Measurements from ENCODE around the gene OR1B1.
"Not testable (repeated sequence)": the region's sequence is repeated elsewhere in the genome, so short reads cannot be mapped to it uniquely, and the experiment has no call there.

Gene OR1B1

GRCh38 chr9:122657527-122657926 lies at the start of gene OR1B1:
OR1B1 (minus strand) TSS chr9:122657627.
- Histone ChIP-seq H3K36me3 (ENCODE audit: insufficient read depth, low read length) (no peaks in the 10 kb centered on the region), H3K9me3 (ENCODE audit: control insufficient read depth, insufficient read depth, low read length) (no peaks in the 10 kb centered on the region), H3K4me1 (ENCODE audit: insufficient read depth, low read length) (no peaks in the 10 kb centered on the region), H3K9ac (ENCODE audit: low read depth, low read length) (no peak within 1 kb of the TSS)

GRCh38 chr9:122695696-122696095 lies 38.3 kb upstream of the OR1B1 start:
- no peaks in the 10 kb centered on the region for H3K4me1 ChIP-seq (ENCODE audit: insufficient read depth, low read length)
- H3K9ac ChIP-seq (ENCODE audit: low read depth, low read length) = no peak overlapping the region
- no peaks in the 10 kb centered on the region for H3K36me3 ChIP-seq (ENCODE audit: insufficient read depth, low read length)
- no peaks in the 10 kb centered on the region for H3K9me3 ChIP-seq (ENCODE audit: control insufficient read depth, insufficient read depth, low read length)

- Histone ChIP-seq H3K36me3 (ENCODE audit: insufficient read depth, low read length) (no peaks in the 10 kb centered on the region), H3K9me3 (ENCODE audit: control insufficient read depth, insufficient read depth, low read length) (no peaks in the 10 kb centered on the region; the same call in 1 of the 2 replicates), H3K9ac (ENCODE audit: low read depth, low read length) (no peak overlapping the region), H3K4me1 (ENCODE audit: insufficient read depth, low read length) (no peaks in the 10 kb centered on the region)
Measured at GRCh38 chr9:122684851-122685250, 27.4 kb upstream of the OR1B1 start.

- Histone ChIP-seq H3K9me3 (ENCODE audit: control insufficient read depth, insufficient read depth, low read length) (no peaks in the 10 kb centered on the region), H3K9ac (ENCODE audit: low read depth, low read length) (no peak overlapping the region), H3K4me1 (ENCODE audit: insufficient read depth, low read length) (no peaks in the 10 kb centered on the region), H3K36me3 (ENCODE audit: insufficient read depth, low read length) (no peaks in the 10 kb centered on the region)
Measured at GRCh38 chr9:122672481-122672880, 15.1 kb upstream of the OR1B1 start.

- Histone ChIP-seq H3K9ac (ENCODE audit: low read depth, low read length) (no peak within 1 kb of the TSS), H3K36me3 (ENCODE audit: insufficient read depth, low read length) (no peaks in the 10 kb centered on the region), H3K9me3 (ENCODE audit: control insufficient read depth, insufficient read depth, low read length) (no peaks in the 10 kb centered on the region), H3K4me1 (ENCODE audit: insufficient read depth, low read length) (no peaks in the 10 kb centered on the region)
Measured at GRCh38 chr9:122661416-122661815, 4.0 kb upstream of the OR1B1 start, which contains the start of gene OR1L1. OR1L1 (plus strand) TSS chr9:122661716; CDS start chr9:122661716, 0 bp downstream.

- no peaks in the 10 kb centered on the region for H3K4me1 ChIP-seq (ENCODE audit: insufficient read depth, low read length)
- H3K9me3 ChIP-seq (ENCODE audit: control insufficient read depth, insufficient read depth, low read length) = no peaks in the 10 kb centered on the region
- H3K36me3 ChIP-seq (ENCODE audit: insufficient read depth, low read length) = no peaks in the 10 kb centered on the region
- no peak overlapping the region for H3K9ac ChIP-seq (ENCODE audit: low read depth, low read length)
Measured at GRCh38 chr9:122656378-122656777, 1.0 kb downstream of the OR1B1 start.

- Histone ChIP-seq H3K9me3 (ENCODE audit: control insufficient read depth, insufficient read depth, low read length) (no peaks in the 10 kb centered on the region), H3K9ac (ENCODE audit: low read depth, low read length) (no peak overlapping the region), H3K4me1 (ENCODE audit: insufficient read depth, low read length) (no peaks in the 10 kb centered on the region), H3K36me3 (ENCODE audit: insufficient read depth, low read length) (no peaks in the 10 kb centered on the region)
Measured at GRCh38 chr9:122642226-122642625, 15.2 kb downstream of the OR1B1 start.

GRCh38 chr9:122619996-122620395 lies 37.4 kb downstream of the OR1B1 start:
- Histone ChIP-seq H3K9me3 (ENCODE audit: control insufficient read depth, insufficient read depth, low read length) (no peaks in the 10 kb centered on the region), H3K4me1 (ENCODE audit: insufficient read depth, low read length) (no peaks in the 10 kb centered on the region), H3K36me3 (ENCODE audit: insufficient read depth, low read length) (no peaks in the 10 kb centered on the region), H3K9ac (ENCODE audit: low read depth, low read length) (no peak overlapping the region)

- no peak within 1 kb of the TSS for H3K9ac ChIP-seq (ENCODE audit: low read depth, low read length)
- no peaks in the 10 kb centered on the region for H3K4me1 ChIP-seq (ENCODE audit: insufficient read depth, low read length)
- no peaks in the 10 kb centered on the region for H3K9me3 ChIP-seq (ENCODE audit: control insufficient read depth, insufficient read depth, low read length)
- no peaks in the 10 kb centered on the region for H3K36me3 ChIP-seq (ENCODE audit: insufficient read depth, low read length)
Measured at GRCh38 chr9:122614362-122614761, 43.1 kb downstream of the OR1B1 start, which contains the start of gene OR1Q1. OR1Q1 (plus strand) TSS chr9:122614738; CDS start chr9:122614738, 0 bp downstream.

GRCh38 chr9:122609804-122610203 lies 47.6 kb downstream of the OR1B1 start:
- H3K9me3 ChIP-seq (ENCODE audit: control insufficient read depth, insufficient read depth, low read length) = no peaks in the 10 kb centered on the region
- H3K9ac ChIP-seq (ENCODE audit: low read depth, low read length) = no peak overlapping the region
- H3K36me3 ChIP-seq (ENCODE audit: insufficient read depth, low read length) = no peaks in the 10 kb centered on the region
- H3K4me1 ChIP-seq (ENCODE audit: insufficient read depth, low read length) = no peaks in the 10 kb centered on the region

GRCh38 chr9:122606587-122606986 lies 50.8 kb downstream of the OR1B1 start:
- no peaks in the 10 kb centered on the region for H3K9me3 ChIP-seq (ENCODE audit: control insufficient read depth, insufficient read depth, low read length)
- no peak overlapping the region for H3K9ac ChIP-seq (ENCODE audit: low read depth, low read length)

GRCh38 chr9:122605691-122606090 lies 51.7 kb downstream of the OR1B1 start:
- Histone ChIP-seq H3K9ac (ENCODE audit: low read depth, low read length) (no peak overlapping the region), H3K9me3 (ENCODE audit: control insufficient read depth, insufficient read depth, low read length) (no peaks in the 10 kb centered on the region), H3K36me3 (ENCODE audit: insufficient read depth, low read length) (no peaks in the 10 kb centered on the region), H3K4me1 (ENCODE audit: insufficient read depth, low read length) (no peaks in the 10 kb centered on the region)

More at GRCh38 chr9:122606587-122606986, 50.8 kb downstream of the OR1B1 start:
- Histone ChIP-seq H3K36me3 (ENCODE audit: insufficient read depth, low read length) (no peaks in the 10 kb centered on the region), H3K4me1 (ENCODE audit: insufficient read depth, low read length) (no peaks in the 10 kb centered on the region)

GRCh38 chr9:122583284-122583683 lies 74.1 kb downstream of the OR1B1 start, which contains the start of gene OR1L8:
OR1L8 (minus strand) TSS chr9:122583384; CDS start chr9:122568477, 14,907 bp downstream.
- not testable (repeated sequence) for H3K9me3 ChIP-seq (ENCODE audit: control insufficient read depth, insufficient read depth, low read length); H3K4me1 ChIP-seq (ENCODE audit: insufficient read depth, low read length); H3K36me3 ChIP-seq (ENCODE audit: insufficient read depth, low read length); H3K9ac ChIP-seq (ENCODE audit: low read depth, low read length)

GRCh38 chr9:122580360-122580759 lies 77.1 kb downstream of the OR1B1 start:
- no peaks in the 10 kb centered on the region for H3K36me3 ChIP-seq (ENCODE audit: insufficient read depth, low read length)
- no peaks in the 10 kb centered on the region for H3K4me1 ChIP-seq (ENCODE audit: insufficient read depth, low read length)
- H3K9ac ChIP-seq (ENCODE audit: low read depth, low read length) = no peak overlapping the region
- no peaks in the 10 kb centered on the region for H3K9me3 ChIP-seq (ENCODE audit: control insufficient read depth, insufficient read depth, low read length)

GRCh38 chr9:122579874-122580273 lies 77.6 kb downstream of the OR1B1 start:
- Histone ChIP-seq H3K9me3 (ENCODE audit: control insufficient read depth, insufficient read depth, low read length) (no peaks in the 10 kb centered on the region), H3K36me3 (ENCODE audit: insufficient read depth, low read length) (no peaks in the 10 kb centered on the region), H3K4me1 (ENCODE audit: insufficient read depth, low read length) (no peaks in the 10 kb centered on the region), H3K9ac (ENCODE audit: low read depth, low read length) (no peak overlapping the region)

All from ES-I3 (cell line).